Medulla oblongata (tissue), 1 donor: ENCODE measurements around the gene SEMG1.

Source experiments
- DNase-seq: peaks from one replicate; pipeline ENCODE4 v3.0.0-alpha.2; 2015; ENCODE audit errors: extremely low spot score

SEMG1 gene

DNA sequence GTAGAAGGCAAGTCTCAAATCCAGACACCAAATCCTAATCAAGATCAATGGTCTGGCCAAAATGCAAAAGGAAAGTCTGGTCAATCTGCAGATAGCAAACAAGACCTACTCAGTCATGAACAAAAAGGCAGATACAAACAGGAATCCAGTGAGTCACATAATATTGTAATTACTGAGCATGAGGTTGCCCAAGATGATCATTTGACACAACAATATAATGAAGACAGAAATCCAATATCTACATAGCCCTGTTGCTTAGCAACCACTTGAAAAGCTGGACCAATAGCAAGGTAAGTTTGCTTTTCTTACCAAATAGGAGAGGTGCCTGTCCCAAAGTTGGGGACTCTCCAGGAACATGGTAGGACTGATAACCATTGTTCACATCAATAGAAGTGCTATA, 16.3 kb downstream of the SEMG1 start:
- no peak for DNase-seq

DNA sequence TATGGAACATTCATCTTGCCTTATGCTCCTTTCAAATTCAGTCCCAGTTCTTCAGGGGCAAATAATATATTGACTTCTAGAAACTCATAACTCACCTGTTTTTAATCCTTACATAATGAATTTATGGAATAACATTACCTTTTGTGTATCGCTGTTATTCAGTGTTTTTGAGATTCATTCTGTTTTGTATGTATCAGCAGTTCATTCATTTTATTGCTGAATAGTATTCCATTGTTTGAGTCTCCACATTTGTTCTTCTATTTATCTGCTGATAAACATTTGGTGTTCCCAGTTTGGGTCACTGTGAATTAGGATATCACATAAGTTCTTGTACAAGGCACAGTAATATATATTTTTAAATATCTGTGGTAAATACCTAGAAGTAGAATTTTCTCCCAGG, 19.5 kb downstream of the SEMG1 start:
- no peak for DNase-seq

DNA sequence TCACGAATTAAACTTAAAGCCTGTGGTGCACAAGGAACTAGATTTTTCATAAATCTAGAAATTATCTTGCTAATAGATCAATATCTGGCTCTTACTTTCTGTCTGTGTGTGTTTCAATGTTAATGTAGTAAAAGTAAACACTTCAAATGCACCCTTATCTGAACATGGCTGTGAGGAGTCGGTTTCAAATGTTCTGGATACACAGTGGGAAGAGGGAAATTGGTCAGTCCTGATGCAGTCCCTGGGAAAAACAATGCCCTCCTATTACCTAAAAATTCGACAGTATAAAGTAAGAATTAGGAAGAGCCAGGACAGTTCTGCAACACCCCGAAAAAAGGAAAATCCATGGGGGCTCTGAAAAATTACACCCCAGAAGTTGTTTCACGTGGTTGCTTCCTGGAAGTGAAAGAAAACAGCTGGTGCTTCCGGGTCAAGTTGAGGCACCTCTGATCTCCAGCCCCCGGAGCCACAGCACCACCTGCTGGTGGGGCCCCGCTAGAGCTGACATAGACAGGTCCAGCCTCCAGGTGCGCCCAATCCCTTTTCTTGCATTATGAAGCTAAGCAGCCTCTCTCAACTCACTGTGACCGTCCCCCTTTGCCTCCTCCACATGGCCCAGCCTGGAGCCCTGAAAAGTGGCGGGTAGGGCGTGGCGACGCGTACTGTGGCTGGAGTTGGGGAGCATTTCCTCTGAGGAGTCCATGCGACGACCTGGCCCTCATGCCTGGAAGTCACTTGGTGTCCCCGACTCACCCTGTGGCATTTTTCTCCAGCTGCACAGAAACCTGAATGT, 22.6 kb downstream of the SEMG1 start:
- no peak for DNase-seq

DNA sequence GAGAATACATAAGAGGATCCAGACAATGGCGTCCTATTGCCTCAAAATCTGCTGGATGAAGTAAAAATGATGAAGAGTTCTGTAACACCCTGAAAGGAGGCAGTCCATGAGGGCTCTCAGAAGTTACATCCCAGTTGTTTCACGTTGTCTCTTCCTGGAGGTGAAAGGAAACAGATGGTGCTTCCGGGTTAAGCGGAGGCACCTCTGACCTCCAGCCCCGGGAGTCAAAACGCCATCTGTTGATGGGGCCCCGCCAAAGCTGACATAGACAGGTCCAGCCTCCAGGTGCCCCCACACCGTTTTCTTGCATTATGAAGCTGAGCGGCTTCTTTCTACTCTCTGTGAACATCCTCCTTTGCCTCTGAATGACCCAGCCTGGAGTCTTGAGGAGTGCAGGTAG, 23.8 kb downstream of the SEMG1 start:
- no peak for DNase-seq

DNA sequence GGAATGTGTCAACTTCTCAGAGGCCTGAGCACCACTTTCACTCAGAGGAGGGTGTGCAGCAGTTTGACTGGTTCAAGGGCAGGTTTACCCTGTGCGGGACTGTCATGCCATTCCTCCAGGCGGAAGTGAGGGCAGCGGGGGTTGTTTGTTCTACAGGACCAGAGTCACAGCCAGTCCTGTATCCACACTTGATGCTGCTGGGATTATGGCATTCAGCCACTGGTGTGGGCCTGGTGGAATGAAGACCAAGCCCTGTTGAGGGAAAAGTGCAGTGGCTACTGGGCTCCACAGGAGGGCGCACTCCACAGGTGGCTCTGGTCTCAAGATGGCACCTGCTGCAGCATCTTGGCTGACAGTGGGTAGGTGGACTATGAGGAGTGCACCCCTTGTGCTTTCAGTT, 29.2 kb downstream of the SEMG1 start:
- DNase-seq = no peak

DNA sequence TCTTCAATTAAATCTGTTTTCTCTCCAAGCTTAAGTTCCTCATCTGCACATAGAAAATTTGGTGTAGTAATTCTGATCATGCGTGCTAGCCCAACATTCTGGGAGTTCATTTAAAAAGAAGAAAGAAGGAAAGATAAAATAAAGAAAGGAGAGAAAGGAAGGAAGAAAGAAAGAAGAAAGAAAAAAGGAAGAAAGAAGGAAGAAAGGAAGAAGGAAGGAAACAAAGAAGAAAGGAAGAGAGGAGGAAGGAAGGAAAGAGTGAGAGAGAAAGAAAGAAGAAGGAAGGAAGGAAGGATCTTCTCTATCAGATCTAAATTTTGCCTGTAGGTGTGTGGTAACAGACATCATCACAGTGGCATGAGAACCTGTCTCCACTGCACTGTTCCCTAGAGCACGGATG, 31.3 kb downstream of the SEMG1 start:
- DNase-seq = no peak

DNA sequence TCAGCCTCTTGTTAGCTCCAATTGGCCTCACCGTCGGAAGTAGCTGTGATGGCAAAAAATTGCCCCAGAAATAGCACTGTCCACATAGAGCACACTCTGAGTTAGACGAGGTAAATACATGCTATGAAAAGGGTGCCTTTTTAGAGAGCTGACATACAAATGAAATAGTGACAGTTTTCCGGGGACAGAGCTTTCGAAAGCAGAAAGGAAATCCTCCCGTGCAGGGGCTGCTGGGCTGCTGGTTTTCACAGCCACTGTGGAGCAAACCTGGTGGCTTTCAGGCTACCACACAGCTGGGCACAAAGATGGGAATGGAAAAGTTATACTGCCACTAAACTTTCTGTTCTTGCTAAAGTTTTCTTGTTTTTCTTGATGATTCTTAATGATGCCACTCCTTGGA, 39.3 kb downstream of the SEMG1 start:
- no peak for DNase-seq

DNA sequence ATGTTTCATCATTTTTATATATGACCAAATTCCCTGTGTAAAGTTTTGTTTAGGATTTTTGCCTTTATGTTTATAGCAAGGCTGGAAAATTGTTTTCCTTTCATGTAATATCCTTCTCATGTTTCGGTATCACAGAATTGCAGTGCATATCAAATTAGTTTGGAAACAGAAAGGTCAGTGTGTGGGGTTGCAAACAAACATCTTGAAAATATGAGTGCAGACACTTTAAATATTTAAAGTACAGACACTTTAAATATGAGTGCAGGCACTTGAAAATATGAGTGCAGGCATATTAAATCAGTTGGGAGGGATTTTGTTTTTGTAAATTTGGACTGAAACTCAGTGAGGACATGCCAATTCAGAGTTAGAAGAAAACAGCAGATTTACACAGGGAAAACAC, 41.0 kb downstream of the SEMG1 start:
- DNase-seq = no peak

DNA sequence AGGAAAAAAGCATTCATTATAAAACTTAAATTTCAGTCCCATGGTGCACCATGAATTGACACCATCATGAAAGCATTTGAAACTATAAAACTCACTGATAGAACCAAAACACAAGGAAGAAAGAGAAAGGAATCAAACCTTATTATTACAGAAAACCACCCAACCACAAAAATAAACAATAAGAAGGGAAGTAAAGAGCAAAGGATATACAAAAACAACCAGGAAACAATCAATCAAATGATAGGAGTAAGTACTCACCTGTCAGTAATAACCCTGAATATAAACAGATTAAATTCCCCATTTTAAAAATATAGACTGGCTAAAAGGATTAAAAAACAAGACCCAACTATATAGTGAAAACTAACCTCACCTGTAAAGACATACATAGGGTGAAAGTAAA, 41.8 kb downstream of the SEMG1 start:
- no peak for DNase-seq

DNA sequence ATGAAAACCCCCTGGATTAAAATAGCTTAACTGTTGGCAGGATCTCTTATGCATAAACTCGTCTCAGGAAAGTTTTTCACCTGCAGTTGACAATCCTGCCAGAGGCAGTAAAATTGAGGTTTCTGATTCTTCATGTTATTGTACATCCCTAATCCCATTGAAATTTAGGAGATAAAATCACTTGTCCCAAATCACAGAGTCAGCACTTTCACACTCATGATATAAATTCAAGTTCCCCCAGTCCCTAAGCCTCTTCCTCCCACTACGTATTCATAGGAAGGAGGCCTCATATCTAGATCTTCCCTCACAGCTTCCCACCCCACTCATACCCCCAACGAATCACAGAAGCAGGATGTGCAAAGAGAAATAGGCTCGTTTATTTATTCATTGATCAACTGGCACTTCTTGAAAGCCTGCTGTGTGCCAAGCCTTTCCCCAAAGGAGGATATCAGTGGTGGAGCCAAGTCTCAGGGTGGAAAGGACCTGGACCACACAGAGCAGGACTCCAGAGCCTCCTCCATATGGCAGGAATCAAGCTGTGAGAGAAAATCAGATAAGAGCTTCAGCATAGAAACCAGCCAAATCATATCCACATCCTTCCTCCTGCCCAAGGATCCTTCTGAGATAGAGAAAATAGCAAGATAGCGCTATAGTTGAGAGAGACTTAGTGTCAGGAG, 45.2 kb downstream of the SEMG1 start:
- DNase-seq = no peak

DNA sequence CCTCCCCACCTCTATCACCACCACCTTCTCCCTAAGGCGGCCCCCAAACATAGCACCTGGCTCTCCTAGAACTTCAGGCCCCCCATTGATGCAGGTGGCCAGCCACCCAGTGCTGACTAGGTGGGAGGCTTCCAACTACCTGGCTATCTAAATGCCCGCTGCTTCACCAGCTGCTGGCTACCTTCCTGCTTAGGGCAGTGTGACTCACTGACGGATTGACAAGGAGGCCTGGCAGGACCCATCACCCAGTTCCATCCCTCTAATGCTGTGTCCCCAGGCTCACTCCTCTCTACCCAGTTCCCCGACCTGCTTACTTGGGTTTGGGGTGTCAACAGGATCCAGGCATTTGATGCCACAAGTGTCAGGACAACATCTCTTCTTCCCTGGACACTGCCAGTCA, 46.4 kb downstream of the SEMG1 start:
- no peak for DNase-seq

DNA sequence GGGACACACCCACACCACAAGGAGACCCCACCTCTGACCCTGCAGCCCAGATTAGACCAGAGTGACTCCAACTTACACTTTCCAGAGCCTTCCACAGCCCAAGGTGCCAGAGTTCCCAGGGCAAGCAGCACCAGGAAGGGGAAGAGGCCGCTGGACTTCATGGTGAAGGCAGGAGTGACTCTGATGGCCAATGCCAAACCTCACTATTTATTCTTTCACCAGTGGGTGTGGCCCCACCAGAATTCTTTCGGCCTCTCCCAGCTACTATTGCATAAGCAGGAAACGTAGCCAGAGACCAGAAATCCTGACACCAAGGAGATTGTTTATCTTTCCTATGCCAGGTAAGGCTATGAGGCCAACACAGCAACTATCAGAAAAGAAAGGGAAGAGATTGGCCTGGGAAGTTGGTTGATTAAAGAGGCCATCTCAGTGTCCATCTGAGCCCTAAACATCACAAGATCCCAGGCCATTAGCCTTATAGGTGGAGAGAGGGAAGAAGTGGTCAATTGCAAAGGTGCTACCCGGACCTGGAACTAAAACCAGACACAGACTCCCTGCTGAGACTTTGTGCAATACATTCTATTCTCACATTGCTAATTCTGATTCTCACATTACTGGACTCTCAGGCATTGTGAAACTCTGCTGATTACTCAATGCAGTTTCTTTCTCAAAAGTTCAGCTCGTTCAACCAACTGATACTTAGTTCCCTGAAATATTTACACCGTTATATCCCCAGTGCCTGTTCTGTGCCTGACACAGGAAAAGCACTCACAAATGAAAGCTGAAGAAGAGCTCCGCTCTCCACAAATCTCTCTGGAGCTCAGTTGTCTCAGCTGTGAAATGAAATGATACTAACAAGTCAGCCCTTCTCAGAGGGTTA, 47.8 kb downstream of the SEMG1 start, which contains the start of gene SLPI:
SLPI (minus strand) TSS at position 182 of the 880 bp plus-strand sequence; CDS start at position 161, 21 bp downstream.
- peak; percentile 43 for DNase-seq

DNA sequence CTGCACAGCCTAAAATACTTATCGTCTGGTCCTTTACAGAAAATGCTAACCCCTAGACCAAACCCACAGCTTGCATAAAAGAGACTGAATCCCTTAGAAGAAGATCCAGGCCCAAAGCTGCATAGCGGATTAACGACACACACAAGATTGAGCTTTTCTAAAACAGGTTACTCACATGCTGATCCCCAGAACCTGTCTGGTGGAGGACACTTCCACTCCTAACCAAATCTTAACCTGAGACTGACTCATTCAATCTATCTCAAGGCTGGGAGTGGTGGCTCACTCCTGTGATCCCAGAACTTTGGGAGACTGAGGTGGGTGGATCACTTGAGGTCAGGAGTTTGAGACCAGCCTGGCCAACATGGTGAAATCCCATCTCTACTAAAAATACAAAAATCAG, 50.3 kb downstream of the SEMG1 start:
- no peak for DNase-seq

DNA sequence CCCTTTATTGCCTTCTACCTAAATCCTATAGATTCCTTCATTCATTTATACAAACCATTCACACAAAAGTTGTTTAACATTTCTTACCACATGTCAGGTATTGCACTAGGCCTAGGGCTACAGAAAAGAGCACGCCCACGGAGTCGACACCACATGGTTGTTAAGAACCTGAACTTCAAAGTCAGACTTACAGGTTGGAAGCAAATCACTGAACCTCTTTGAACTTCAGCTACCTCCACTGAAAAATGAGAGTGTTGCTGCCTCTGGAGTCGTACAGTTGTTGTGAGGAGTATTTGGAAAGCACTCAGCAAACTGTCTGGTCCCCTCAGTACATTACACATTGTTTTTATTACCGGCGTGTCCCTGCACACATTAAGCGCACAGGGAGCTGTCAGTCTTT, 50.9 kb downstream of the SEMG1 start:
- no peak for DNase-seq

DNA sequence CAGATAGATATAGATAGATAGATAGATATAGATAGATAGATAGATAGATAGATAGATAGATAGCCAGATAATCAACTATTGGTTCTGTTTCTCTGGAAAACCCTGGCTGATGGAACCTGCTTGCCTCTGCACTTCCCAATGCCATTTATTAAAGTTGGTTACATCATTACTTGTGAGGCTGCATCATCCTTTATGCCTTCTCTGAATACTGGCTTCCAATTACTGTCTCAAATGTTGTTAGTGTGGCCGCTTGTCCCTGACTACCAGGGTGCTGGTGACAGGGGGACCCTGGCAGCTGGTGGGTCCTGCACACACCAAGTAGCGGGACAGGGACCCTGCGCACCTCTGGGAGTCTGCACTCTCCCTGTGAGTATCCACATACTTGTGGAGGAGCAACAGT, 51.4 kb downstream of the SEMG1 start:
- DNase-seq = no peak

DNA sequence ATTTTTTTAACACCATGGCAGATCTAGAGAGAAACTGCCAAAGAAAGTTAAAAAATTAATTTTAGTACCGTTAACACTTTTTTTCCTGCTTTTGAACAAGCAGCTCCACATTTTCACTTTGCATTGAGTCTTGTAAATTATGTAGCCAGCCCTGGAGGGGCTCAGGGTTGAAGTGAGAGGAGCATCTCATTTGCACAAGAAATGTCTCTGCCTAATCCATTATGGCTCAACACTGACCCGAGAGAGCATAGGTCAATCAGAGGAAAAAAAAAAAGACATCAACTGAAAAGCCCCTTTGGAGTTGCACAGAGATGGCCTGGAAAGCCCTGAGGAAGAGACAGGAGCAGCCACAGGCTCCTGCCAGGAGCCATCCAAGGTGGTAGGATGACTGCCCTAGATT, 51.8 kb downstream of the SEMG1 start:
- DNase-seq = no peak
